ENCODE measurements around the gene KREMEN2.

Gene KREMEN2

DNA sequence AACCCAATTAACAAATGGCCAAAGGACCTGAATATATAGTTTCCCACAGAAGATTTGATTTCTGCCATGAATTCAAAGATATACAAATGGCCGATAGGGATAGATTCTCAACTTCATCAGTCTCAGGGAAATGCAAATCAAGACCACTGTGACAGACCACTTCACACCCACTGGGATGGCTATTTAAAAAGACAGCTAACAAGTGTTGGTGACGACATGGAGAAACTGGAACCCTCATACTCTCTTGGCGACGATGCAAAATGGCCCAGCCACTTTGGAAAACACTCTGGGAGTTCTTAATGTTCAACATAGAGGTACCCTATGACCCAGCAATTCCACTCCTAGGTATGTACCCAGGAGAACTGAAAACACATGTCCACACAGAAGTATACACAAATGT, 17.4 kb upstream of the KREMEN2 start:
- H3K4me3 ChIP-seq (ENCODE audit: low read depth, low read length) = no peak overlapping the region
- H3K4me1 ChIP-seq (ENCODE audit: control insufficient read depth, insufficient read depth, low read length) = no peaks in the 10 kb centered on the region
- H3K9me3 ChIP-seq (ENCODE audit: control insufficient read depth, insufficient read depth, low read length) = no peaks in the 10 kb centered on the region
- peaks cover 6% of the 10 kb centered on the region for H3K36me3 ChIP-seq (ENCODE audit: control insufficient read depth, insufficient read depth, low read length)
- no peak overlapping the region for H3K9ac ChIP-seq (ENCODE audit: low read depth, low read length)
- no peaks in the 10 kb centered on the region for H3K27me3 ChIP-seq (ENCODE audit: control insufficient read depth, insufficient read depth, low read length)

DNA sequence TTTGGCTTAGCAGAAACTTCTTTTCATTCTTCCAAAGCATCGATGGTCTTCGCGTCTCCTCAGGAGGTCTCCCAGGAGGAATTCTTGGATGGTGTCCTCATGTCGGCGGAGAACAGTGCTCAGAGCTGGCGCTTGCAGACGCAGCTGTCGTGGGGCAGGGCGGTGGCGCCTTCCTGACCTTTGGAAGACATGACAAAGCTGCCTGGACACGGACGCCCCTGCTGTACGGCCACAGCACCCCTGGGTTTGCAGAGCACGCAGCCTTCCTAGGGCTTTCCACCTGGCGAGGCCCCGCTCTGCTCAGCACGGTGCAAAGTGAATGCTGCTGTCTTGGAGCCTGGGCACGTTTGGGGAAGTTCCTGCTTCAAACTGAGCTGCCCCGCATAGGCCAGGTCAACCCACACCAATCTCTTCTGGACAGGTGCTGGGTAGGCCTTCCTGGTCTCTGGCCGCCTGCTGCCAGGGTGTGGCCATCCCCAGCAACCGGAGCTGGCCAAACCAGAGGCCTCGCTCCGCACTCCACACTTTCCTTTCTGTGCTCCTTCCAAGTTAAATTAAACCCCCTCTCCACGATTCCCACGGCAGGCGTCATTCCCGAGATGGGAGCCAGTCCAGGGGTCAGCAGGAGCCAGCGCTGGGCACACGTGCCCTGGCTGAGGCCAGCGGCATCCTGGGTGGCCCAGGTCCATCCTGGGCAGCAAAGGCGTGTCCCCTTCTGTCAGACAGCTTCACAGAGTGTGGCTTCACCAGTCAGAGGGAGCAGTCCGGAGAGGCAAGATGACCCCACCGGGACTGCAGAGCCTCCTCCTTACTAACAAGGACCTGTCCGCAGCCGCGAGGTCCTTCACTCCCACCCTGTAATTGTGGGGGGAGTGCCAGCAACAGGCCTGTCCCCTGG, 15.0 kb upstream of the KREMEN2 start:
- Histone ChIP-seq H3K9ac (ENCODE audit: low read depth, low read length) (no peak overlapping the region), H3K27me3 (ENCODE audit: control insufficient read depth, insufficient read depth, low read length) (no peaks in the 10 kb centered on the region), H3K4me1 (ENCODE audit: control insufficient read depth, insufficient read depth, low read length) (no peaks in the 10 kb centered on the region)

DNA sequence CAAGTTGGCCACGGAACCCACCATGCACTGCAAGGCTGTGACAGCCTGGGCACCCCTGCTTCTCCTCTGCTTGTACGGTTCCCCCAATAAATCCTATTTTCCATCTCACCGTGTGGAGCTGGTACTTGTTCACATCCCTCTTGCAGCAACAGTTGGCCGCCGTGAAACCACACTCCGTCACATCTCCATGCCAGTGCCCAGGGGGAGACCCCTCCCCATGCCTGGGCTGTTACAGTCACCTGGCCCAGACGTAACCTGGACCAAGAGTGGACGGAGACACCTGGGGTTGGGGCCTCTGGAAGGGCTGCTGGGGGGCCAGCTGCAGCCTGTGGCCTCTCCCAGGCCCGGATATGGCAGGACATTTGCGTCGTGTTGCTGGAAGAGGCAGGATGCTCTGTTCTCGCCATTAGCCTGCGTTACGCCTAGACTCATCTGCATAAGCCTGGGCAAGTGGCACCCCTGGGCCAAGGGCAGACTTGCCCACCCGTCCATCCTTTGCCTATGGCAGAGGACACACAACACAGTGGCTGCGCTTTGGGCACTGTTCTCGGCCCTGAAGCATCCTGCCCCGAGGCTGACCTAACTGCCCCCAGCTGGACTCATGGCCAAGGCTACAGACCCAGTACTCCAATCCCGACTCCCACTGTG, 14.2 kb upstream of the KREMEN2 start:
- H3K4me1 ChIP-seq (ENCODE audit: control insufficient read depth, insufficient read depth, low read length) = no peaks in the 10 kb centered on the region
- H3K4me3 ChIP-seq (ENCODE audit: low read depth, low read length) = no peak overlapping the region
- H3K36me3 ChIP-seq (ENCODE audit: control insufficient read depth, insufficient read depth, low read length) = peaks cover 6% of the 10 kb centered on the region
- H3K27me3 ChIP-seq (ENCODE audit: control insufficient read depth, insufficient read depth, low read length) = no peaks in the 10 kb centered on the region
- no peaks in the 10 kb centered on the region for H3K9me3 ChIP-seq (ENCODE audit: control insufficient read depth, insufficient read depth, low read length)
- H3K9ac ChIP-seq (ENCODE audit: low read depth, low read length) = no peak overlapping the region

More for the DNA sequence above, 15.0 kb upstream of the KREMEN2 start:
- H3K36me3 ChIP-seq (ENCODE audit: control insufficient read depth, insufficient read depth, low read length) = peaks cover 6% of the 10 kb centered on the region
- no peaks in the 10 kb centered on the region for H3K9me3 ChIP-seq (ENCODE audit: control insufficient read depth, insufficient read depth, low read length)
- no peak overlapping the region for H3K4me3 ChIP-seq (ENCODE audit: low read depth, low read length)

DNA sequence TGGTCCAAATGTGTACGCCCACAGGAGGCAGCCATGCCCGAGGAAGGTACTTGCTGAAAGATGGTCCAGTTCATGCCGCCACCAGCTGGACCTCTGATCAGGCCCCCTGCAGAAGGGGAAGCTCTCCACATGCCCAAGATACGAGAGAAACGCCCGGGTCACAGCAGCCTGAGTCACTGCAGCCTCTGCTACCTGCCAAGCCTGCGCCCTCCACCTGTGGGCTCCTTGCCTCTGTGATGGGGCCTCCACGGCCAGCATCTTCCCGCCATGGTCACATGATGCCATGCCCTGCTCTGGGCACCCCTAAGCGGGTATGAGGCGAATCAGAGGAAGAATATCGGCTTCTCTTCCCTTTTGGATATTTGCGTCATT, 13.7 kb upstream of the KREMEN2 start:
- H3K9me3 ChIP-seq (ENCODE audit: control insufficient read depth, insufficient read depth, low read length) = no peaks in the 10 kb centered on the region
- peaks cover 2% of the 10 kb centered on the region for H3K4me1 ChIP-seq (ENCODE audit: control insufficient read depth, insufficient read depth, low read length)
- no peak overlapping the region for H3K4me3 ChIP-seq (ENCODE audit: low read depth, low read length)
- no peak overlapping the region for H3K9ac ChIP-seq (ENCODE audit: low read depth, low read length)
- H3K27me3 ChIP-seq (ENCODE audit: control insufficient read depth, insufficient read depth, low read length) = no peaks in the 10 kb centered on the region
- H3K36me3 ChIP-seq (ENCODE audit: control insufficient read depth, insufficient read depth, low read length) = peaks cover 6% of the 10 kb centered on the region

DNA sequence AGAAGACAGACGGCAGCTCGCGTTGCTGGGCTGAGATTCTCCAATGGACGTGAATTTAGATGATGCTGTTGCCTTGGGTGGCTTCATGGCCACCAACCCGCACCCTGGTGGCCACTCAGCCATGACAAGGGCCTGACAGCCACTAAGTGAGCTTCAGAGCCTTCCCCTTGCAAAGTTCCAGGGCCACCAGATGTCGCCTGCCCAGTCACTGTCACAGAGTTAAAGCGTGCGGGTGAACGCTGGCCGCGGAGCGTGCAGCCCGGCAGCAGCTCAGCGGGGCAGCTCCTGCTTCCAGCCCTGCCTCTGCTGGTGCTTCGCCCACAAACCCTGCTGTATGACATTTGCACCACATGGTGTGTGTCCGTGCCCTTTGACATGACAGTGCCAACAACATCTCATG, 13.3 kb upstream of the KREMEN2 start:
- H3K9ac ChIP-seq (ENCODE audit: low read depth, low read length) = no peak overlapping the region
- H3K4me1 ChIP-seq (ENCODE audit: control insufficient read depth, insufficient read depth, low read length) = peaks cover 2% of the 10 kb centered on the region
- H3K4me3 ChIP-seq (ENCODE audit: low read depth, low read length) = no peak overlapping the region
- H3K27me3 ChIP-seq (ENCODE audit: control insufficient read depth, insufficient read depth, low read length) = no peaks in the 10 kb centered on the region
- no peaks in the 10 kb centered on the region for H3K9me3 ChIP-seq (ENCODE audit: control insufficient read depth, insufficient read depth, low read length)
- peaks cover 6% of the 10 kb centered on the region for H3K36me3 ChIP-seq (ENCODE audit: control insufficient read depth, insufficient read depth, low read length)

DNA sequence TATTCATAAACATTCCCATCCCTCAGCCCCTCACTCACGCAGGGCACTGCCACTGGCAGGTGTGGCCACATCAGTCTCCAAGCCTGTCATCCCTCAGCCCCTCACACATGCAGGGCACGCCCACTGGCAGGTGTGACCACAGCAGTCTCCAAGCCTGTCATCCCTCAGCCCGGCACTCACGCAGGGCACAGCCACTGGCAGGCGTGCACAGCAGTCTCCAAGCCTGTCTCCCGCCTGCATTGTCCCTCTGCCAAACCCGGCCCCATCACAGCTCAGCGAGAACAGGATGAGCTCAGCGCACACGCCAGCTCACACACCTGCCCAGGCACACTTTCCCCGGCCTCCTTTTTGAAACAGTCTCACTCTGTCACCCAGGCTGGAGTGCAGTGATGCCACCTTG, 11.4 kb upstream of the KREMEN2 start:
- H3K9me3 ChIP-seq (ENCODE audit: control insufficient read depth, insufficient read depth, low read length) = no peaks in the 10 kb centered on the region
- H3K4me1 ChIP-seq (ENCODE audit: control insufficient read depth, insufficient read depth, low read length) = peaks cover 6% of the 10 kb centered on the region
- no peaks in the 10 kb centered on the region for H3K27me3 ChIP-seq (ENCODE audit: control insufficient read depth, insufficient read depth, low read length)
- no peak overlapping the region for H3K4me3 ChIP-seq (ENCODE audit: low read depth, low read length)
- no peak overlapping the region for H3K9ac ChIP-seq (ENCODE audit: low read depth, low read length)
- H3K36me3 ChIP-seq (ENCODE audit: control insufficient read depth, insufficient read depth, low read length) = peaks cover 6% of the 10 kb centered on the region

DNA sequence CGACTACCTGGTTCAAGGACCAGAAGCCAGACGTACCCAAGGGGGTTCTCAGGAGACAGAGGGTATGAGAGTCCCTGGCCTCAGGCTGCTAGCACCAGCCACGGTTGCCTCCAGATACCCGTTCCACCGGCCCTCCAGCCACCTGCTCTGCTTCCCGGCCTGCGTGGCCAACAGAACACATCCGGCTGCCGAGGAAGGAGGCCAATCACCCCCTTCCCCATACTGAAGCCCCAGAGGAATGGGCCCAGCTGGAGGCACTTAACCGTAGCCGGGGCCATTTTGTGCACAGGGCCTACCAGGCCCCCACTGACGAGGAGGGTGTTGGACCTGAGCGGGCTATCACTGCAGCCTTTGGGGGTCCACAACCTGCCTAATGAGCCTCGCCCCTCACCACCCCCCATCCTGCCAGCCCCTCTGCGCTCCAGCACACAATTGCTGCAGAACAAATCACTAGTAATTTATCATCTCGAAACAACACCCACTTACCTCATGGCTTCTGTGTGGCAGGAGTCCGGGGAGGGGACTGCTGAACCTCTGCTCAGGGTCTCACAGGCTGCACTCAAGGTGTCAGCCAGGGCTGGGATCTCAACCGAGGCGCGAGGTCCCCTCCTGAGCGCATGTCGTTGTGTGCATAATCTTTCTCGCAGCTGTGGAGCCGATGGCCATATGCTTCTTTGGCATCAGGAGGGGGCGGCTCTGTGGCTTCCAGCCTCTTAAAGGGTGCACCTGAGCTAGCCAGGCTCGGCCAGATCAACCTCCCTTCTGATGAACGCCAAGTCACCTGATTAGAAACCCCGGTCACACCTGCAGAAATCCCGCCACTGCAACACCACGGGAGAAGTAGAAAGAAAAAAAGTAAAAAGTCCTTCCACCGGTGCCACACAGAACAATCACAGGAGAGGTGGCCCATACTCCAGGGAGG, 10.1 kb upstream of the KREMEN2 start:
- Histone ChIP-seq H3K9ac (ENCODE audit: low read depth, low read length) (no peak overlapping the region), H3K4me3 (ENCODE audit: low read depth, low read length) (no peak overlapping the region), H3K9me3 (ENCODE audit: control insufficient read depth, insufficient read depth, low read length) (no peaks in the 10 kb centered on the region), H3K27me3 (ENCODE audit: control insufficient read depth, insufficient read depth, low read length) (no peaks in the 10 kb centered on the region), H3K4me1 (ENCODE audit: control insufficient read depth, insufficient read depth, low read length) (peaks cover 6% of the 10 kb centered on the region), H3K36me3 (ENCODE audit: control insufficient read depth, insufficient read depth, low read length) (peaks cover under 1% of the 10 kb centered on the region)

DNA sequence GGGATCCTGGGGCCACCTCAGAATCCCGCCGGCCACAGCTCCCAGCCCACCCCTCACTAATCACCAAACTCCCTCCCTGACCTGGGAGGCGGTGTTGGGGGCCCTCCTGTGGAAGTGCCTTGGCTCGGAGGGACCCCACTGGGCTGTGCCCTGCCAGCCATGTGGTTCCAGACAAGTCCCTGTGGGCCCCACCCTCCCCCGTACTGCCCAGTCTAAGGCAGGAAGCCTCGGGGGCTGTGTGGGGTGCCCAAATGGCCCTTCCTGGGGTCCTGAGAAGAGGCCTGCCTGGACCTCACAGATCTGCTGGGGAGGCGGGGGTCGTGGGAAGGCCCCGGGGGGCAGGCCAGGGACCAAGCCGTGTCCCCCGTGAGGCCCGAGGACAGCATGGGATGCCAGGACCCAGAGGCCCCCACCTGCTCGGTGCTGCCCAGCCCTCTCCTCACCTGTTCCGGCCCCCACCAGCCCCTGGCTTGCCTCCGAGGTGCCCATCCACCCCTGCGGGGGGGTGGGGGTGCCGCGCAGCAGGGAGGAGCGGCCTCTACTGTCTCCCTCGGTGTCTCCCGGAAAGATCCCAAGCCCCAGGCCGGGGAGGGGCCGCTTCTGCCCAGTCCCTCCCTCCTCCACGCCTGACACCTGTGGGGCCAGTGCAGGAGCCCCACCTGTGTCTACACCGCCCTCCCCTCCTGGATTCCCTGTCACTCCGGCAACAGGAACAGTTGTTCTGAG, 9.3 kb upstream of the KREMEN2 start:
- Histone ChIP-seq H3K27me3 (ENCODE audit: control insufficient read depth, insufficient read depth, low read length) (no peaks in the 10 kb centered on the region), H3K4me3 (ENCODE audit: low read depth, low read length) (no peak overlapping the region), H3K36me3 (ENCODE audit: control insufficient read depth, insufficient read depth, low read length) (no peaks in the 10 kb centered on the region), H3K9ac (ENCODE audit: low read depth, low read length) (no peak overlapping the region), H3K9me3 (ENCODE audit: control insufficient read depth, insufficient read depth, low read length) (no peaks in the 10 kb centered on the region), H3K4me1 (ENCODE audit: control insufficient read depth, insufficient read depth, low read length) (peaks cover 6% of the 10 kb centered on the region)

DNA sequence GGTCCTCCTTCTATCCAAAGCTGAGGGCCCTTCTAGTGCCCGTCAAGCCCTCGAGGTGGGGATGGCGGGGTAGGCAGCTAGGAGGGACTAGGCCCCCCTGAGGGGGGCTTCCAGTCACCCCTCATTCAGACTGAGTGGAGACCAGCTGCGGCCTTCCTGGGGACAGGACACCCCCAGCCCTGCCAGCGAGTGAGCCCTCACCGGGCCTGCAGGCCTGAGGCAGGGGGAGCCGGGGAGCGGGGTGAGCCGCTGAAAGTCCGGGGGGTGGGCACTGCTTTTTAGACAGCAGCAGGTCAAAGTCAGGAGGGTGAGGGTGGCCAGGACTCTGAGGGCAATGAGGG, 8.7 kb upstream of the KREMEN2 start:
- Histone ChIP-seq H3K9me3 (ENCODE audit: control insufficient read depth, insufficient read depth, low read length) (no peaks in the 10 kb centered on the region), H3K4me3 (ENCODE audit: low read depth, low read length) (no peak overlapping the region), H3K9ac (ENCODE audit: low read depth, low read length) (no peak overlapping the region), H3K4me1 (ENCODE audit: control insufficient read depth, insufficient read depth, low read length) (peaks cover 6% of the 10 kb centered on the region), H3K36me3 (ENCODE audit: control insufficient read depth, insufficient read depth, low read length) (no peaks in the 10 kb centered on the region), H3K27me3 (ENCODE audit: control insufficient read depth, insufficient read depth, low read length) (no peaks in the 10 kb centered on the region)

DNA sequence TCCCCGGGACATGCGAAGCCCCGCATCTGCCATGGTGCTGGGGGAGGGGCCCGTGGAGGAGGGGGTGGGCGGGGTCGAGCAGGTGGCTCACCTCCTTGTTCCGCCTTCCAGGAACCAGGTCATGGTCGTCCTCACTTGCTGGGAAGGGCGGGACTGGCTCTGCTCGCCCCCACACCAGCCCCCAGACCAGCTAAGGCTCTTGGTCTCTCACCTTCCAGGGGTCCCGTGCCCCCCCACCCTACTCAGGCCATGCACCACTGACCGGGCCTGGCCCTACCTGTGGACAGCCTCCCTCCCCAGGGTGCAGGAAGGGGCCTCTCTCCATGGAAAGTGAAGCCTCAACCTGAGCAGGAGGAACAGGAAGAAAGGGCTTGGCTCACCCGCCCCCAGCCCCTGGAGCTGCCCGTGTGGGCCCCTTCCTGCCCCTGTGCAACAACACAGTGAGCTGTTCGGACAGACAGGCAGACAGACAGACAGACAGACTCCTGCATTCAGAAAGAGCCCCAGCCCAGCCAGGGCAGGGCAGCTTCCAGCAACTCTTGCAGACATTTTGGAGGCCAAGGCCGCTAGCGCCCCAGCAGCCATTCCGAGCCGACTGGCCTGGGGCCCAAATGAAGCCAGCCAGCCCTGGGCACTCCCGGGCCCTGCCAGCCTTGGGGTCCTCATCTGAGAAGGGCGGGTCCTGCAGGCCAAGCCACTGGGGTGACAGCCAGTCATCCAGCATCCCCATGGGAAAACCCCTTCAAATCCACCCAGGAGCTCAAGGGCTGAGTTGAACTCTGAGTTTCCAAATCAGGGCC, 8.1 kb upstream of the KREMEN2 start:
- no peak overlapping the region for H3K4me3 ChIP-seq (ENCODE audit: low read depth, low read length)
- H3K9ac ChIP-seq (ENCODE audit: low read depth, low read length) = peak overlapping the region; percentile 24
- peaks cover 6% of the 10 kb centered on the region for H3K4me1 ChIP-seq (ENCODE audit: control insufficient read depth, insufficient read depth, low read length)
- no peaks in the 10 kb centered on the region for H3K36me3 ChIP-seq (ENCODE audit: control insufficient read depth, insufficient read depth, low read length)
- H3K27me3 ChIP-seq (ENCODE audit: control insufficient read depth, insufficient read depth, low read length) = no peaks in the 10 kb centered on the region
- no peaks in the 10 kb centered on the region for H3K9me3 ChIP-seq (ENCODE audit: control insufficient read depth, insufficient read depth, low read length)
